Measurements from ENCODE around the gene SNF8. TPM values are rescaled to one million over a fixed set of nuclear protein-coding genes. Genes with fewer than 3 reads are reported as not detected.
"Not testable (repeated sequence)": the region's sequence is repeated elsewhere in the genome, so short reads cannot be mapped to it uniquely, and the experiment has no call there.

The SNF8 gene
- total RNA-seq, 1 donor from 2014 or later, result 104 TPM

DNA sequence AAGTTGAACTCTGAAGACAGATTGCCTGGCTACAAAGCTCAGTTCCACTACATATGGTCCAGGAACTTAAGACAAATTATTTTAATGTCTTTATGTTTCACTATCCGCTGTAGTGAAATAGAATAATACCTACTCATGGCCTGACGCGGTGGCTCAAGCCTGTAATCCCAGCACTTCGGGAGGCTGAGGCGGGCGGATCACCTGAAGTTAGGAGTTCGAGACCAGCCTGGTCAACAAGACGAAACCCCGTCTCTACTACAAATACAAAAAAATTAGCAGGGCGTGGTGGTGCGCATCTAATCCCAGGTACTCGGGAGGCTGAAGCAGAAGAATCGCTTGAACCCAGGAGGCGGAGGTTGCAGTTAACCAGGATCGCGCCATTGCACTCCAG, 614 bp upstream of the SNF8 start:
- DNase-seq (ENCODE audit: missing footprints); ATAC-seq; intact Hi-C loops (cut with DNase I): not testable (repeated sequence)

DNA sequence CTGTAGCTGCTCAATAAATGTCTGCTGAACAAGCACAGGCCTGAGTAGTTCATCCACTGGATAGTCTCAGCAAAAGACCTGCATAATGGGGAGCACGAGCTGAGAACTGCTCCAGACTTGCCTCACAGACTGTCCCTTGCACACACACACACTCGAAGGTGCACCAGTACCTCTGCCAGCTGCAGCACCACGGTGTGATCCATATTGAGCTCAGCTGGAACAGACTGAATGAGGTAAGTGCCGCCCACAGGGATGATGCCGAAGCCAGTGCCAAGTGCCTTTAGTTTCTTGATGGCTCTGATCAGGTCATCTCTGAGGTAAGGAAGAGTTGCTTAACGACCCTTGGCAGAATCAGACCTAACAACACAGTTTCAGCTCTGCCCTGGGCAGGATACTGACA, 11.6 kb downstream of the SNF8 start:
- no peak for DNase-seq (ENCODE audit: missing footprints)
- peak; percentile 11 for ATAC-seq
- intact Hi-C loops (cut with DNase I), result no loop called here

DNA sequence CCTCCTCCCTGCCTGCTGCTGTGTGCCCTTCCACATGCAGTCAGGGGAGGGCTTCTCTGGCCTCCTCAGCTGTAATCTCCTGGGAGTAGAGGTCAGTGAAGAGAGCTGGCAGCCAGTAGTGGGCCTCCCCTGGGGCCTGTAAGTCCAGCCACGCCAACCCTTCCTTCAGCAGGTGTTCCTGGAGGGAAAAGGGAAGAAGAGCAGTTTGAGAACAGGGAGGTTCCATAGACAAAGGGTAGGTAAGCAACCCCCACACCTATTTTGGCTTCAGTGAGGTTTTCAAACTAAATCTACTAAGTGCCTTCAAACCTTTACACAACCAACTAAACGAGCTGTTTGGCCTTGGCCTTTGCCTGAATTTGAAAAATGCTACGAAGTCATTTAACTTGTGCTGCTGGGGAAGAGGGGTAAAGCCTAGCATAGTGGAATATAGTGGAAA, 14.2 kb downstream of the SNF8 start:
- intact Hi-C loops (cut with DNase I), result no loop called here
- DNase-seq (ENCODE audit: missing footprints) (no peak), ATAC-seq (no peak)

GRCh38 chr17:48929812-48930165, 14.9 kb downstream of the SNF8 start:
- DNase-seq (ENCODE audit: missing footprints) (no peak), ATAC-seq (no peak)
- intact Hi-C loops (cut with DNase I), result no loop called here

DNA sequence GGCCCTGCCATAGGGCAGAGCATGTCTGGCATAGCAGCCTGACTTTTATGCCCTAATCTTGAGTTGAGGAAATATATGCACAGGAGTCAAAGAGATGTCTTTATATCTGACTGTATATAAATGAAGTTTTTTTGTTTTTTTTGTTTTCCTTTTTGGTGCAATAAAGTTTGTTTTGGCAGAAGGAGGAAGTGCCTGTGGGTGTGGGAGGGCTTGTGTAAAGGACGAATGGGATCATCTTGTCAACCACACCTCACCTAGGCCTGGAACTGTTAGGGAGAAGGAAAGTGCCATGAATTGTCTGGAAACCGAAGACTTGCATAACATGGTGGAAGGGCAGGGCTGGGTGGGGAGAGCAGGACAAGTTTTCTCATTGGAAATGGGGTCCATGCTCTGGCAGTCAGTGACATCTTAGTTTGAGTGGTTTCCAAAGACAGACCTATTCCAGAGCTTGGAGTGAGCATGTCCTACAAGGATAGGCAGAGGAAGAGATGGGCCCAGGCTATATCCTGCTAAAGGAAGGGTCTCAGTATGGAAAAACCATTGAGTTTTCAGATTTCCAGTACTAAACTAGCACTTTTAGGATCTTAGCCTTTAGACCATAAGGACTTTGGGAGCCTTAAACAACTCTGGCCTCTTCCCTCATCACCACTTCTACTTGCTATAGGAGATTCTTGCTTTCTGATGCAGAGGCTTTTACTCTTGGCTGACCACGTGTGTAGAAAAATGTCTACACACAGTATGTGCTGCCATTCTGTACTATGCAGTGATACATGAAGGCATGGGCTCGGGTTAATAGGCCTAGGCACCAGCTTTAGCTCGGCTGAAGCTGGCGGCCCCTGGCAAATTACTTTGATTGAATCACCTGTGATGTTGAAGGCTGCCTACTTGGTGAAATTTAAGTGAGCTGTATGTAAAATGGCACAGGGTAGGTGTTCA, 15.5 kb downstream of the SNF8 start:
- ATAC-seq (no peak), DNase-seq (ENCODE audit: missing footprints) (no peak)
- intact Hi-C loops (cut with DNase I), result no loop called here

- ATAC-seq (no peak), DNase-seq (ENCODE audit: missing footprints) (no peak)
- intact Hi-C loops (cut with DNase I), result no loop called here
Observed at GRCh38 chr17:48927978-48928745, 16.5 kb downstream of the SNF8 start.

DNA sequence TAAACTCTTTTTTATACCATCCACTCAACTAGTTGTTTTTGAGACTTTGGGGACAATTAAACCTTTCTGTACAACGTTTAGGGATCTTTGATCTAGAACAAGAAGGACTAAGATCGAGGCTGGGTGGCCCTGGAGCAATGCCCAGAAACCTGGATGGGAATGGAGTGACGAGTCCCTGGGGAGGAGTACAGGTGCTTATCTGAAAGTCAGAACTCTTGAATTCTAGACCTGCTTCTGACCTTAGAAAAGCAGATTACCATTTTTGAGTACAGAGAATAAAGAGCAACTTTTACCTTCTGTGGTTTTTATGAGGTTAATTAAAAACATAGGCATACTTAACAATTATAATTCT, 18.7 kb downstream of the SNF8 start:
- intact Hi-C loops (cut with DNase I), result no loop called here
- no peak for ATAC-seq
- DNase-seq (ENCODE audit: missing footprints), result no peak

DNA sequence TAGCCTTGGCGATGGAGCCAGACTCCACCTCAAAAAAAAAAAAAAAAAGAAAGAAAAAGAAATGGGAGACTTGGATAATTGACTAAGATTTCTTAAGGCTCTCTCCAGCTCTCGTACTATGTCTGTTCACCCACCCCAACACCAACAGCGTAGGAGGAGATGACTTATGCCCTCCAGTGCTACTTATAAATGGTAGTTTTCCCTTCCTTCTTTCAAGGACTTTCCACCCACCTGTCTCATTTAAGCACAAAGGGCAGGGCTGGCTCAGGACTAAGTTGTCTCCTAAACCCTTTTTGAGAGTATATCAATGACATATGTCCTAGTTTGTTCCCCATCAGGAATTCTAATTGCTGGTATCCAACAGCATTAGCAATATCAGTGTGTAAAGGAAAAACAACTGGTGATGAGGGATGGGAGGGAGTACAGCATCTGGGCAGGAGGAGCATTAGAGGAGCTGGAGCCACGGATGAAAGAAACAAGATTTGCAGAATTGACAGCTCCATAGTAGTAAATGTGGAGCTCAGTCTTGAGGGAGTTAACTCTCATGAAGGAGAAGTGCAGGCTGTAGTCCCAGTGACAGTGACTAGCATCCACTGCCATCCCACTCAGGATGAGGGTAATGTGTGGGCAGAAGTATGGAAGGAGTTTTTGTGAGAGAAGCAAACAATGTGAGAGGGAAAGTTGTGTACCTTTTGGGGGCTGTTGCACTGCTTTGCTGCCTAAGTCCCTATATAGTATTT, 19.2 kb downstream of the SNF8 start:
- DNase-seq (ENCODE audit: missing footprints) (no peak), ATAC-seq (no peak)
- intact Hi-C loops (cut with DNase I), result no loop called here

DNA sequence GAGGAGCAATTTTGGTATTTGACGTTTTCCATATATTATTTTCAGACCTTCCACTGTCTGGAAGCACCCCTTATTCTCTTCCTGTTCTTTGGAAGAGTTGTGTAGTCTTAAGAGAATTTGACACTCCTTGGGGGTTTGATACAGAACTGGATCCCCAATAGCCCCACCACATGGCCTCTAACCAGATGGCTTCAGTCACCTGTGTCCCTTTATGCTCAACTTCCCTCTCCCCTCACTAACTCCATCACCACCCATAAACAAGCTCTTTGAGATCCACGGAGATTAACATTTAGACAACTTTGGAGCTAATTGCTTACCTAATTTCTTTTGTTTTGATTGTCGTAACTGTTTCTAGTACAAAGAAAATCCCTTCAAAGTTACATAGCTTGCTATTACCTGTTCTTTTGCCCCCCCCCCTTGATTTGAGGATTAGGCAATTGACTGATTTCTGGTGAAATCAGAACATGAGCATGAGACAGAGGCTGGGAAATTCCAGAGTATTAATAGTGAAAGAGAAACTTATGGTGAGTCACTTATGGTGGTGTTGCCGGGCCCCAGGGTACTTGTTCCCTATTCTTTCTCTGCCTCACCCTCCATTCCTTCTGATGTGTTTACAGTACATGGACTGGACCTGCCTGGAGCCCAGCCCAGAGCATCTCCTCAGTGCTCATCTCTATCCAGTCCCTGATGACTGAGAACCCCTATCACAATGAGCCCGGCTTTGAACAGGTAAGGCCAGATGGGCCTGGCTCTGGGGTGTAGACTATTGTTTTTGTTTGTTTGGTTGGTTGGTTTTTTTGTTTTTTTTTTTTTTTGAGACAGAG, 29.0 kb downstream of the SNF8 start:
- DNase-seq (ENCODE audit: missing footprints) (no peak), ATAC-seq (no peak)
- intact Hi-C loops (cut with DNase I), result no loop called here

GRCh38 chr17:48912476-48912875, 32.2 kb downstream of the SNF8 start:
- ATAC-seq (no peak), DNase-seq (ENCODE audit: missing footprints) (no peak)
- intact Hi-C loops (cut with DNase I), result no loop called here

DNA sequence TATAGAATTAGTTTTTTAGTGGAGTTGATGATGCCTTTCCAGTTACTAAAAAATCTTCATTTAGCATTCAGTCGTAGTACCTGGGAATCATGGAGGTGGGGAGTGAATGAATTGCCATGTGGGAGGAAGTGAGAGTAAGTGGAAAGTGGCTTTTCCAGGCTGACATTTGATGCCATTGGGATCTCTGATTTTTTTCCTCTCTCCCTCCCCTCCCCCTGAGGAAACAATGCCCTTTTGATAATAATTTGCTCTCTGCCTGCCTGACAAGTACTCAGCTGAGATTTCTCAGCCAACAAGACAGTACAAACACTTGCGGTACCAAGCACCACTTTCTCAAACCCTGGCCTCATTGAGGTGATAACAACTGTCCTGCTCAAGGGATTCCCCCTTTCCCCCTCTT, 34.3 kb downstream of the SNF8 start:
- intact Hi-C loops (cut with DNase I), result no loop called here
- no peak for ATAC-seq
- DNase-seq (ENCODE audit: missing footprints), result no peak

- intact Hi-C loops (cut with DNase I), result loop anchor here (5.0 kb wide), 1 partner anchor 33 kb away; the partner anchor contains the start of gene SNF8
Observed at GRCh38 chr17:48909783-48910182, 34.9 kb downstream of the SNF8 start.

DNA sequence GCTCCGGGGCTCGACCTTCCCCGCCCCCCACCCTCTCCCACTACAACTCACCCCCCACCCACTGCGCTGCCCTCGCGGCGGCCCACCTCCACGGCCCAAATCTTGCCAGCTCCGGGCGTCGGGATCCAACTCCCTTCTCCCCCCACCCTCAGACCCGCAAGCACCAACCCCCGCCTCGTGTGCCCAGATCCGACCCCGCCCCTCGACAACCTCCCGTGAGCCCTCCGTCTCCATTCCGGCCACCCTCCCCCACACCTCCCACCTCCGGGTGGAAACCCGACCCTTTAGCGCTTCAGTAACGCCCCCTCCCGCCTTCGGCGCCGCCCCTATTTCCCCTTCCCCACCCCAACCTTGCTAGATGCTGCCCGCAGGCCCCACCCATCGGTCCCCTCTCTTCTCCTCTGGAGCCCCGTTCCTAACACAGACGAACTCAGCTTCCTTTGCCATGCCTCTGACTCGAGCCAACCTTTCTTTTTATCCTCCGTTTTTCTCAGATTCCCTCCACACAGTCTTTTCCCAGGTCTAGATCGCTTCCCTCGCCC, 35.7 kb downstream of the SNF8 start:
- DNase-seq (ENCODE audit: missing footprints) (peak; percentile 86), ATAC-seq (peak; percentile 37)
- intact Hi-C loops (cut with DNase I), result loop anchor here (1.0 to 5.0 kb wide), 2 partner anchors 17 to 33 kb away; partner anchors contain the start of genes ATP5MC1 and SNF8

More at GRCh38 chr17:48909783-48910182, 34.9 kb downstream of the SNF8 start:
- DNase-seq (ENCODE audit: missing footprints), result no peak
- no peak for ATAC-seq

- ATAC-seq (peak; percentile 98), DNase-seq (ENCODE audit: missing footprints) (peak; percentile 95)
- intact Hi-C loops (cut with DNase I), result loop anchor here (1.0 to 5.0 kb wide), 2 partner anchors 16 to 34 kb away; partner anchors contain the start of genes ATP5MC1 and SNF8
Observed at GRCh38 chr17:48908047-48908843, 36.4 kb downstream of the SNF8 start, which contains the start of gene UBE2Z. Gene UBE2Z, plus strand, starts transcription at chr17:48908407. Its CDS starts 97 bp downstream, at chr17:48908504.

DNA sequence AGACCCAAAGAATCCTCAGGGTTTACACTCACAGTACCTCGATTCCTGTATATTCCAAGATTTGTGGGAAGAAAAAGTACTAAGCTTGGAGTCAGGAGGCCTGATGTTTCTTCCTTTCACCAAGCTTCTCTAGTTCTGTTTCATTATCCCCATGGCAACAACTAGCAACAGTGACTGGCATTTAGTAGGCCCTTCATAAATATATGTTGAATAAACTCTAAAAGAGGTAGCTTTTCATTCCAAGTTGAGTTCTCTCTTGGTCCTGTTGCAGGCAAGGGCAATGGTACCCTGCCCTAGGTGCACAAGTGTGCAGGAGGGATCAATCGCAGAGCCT, 37.0 kb downstream of the SNF8 start:
- DNase-seq (ENCODE audit: missing footprints) (no peak), ATAC-seq (no peak)
- intact Hi-C loops (cut with DNase I), result loop anchor here (1.0 to 5.0 kb wide), 2 partner anchors 15 to 35 kb away; partner anchors contain the start of genes ATP5MC1 and SNF8

DNA sequence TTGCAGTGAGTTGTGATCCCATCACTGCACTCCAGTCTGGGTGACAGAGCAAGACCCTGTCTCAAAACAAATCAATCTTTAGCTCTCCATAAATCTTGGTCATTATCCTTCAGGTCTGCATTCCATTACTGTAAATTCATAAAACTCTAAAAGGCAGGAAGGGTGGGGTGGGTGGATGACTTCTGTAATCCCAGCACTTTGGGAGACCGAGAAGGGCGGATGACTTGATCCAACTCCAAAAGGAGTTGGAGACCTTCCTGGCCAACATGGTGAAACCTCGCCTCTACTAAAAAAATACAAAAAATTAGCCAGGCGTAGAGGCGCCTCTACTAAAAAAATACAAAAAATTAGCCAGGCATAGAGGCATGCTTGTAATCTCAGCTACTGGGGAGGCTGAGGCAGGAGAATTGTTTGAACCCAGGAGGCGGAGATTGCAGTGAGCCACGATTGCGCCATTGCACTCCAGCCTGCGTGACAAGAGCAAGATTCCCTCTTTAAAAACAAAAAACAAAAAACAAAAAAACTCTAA, 38.6 kb downstream of the SNF8 start:
- ATAC-seq, result no peak
- no peak for DNase-seq (ENCODE audit: missing footprints)
- intact Hi-C loops (cut with DNase I), result loop anchor here (5.0 kb wide), 1 partner anchor 36 kb away; the partner anchor contains the start of gene SNF8

GRCh38 chr17:48904428-48904827, 40.2 kb downstream of the SNF8 start:
- intact Hi-C loops (cut with DNase I), result no loop called here
- DNase-seq (ENCODE audit: missing footprints) (no peak), ATAC-seq (no peak)

All from Right ventricle myocardium inferior (tissue), 1 donor.